HepG2 (cell line): ENCODE data around the gene SMPX. TPM values are rescaled to one million over a fixed set of nuclear protein-coding genes. Genes with fewer than 3 reads are reported as not detected.

Source experiments
- ATAC-seq: fragments of 200-7000 bp; cut with Tn5 transposase; 3 replicates; pipeline ENCODE4 v1.9.1; 2020; ENCODE audit warnings: mild to moderate bottlenecking, moderate library complexity
- BruUV-seq: library from RNA; stranded (reverse); fragments of 400-500 nt; replicated peaks from 2 replicates; lab custom pipeline; 2021; lab: Mats Ljungman, UMichigan
- CTCF ChIA-PET: fragments of 300-600 bp; formaldehyde crosslinking; extraction: SDS; loops from one replicate; lab custom pipeline; 2021; ENCODE audit warnings: low total read pairs, inconsistent platforms, low intra/inter-chr PET ratio; lab: Yijun Ruan, JAX
- POLR2A ChIA-PET: fragments of 350-600 bp; sonication (Branson Sonifier 250); formaldehyde crosslinking; loops from one replicate; lab custom pipeline; 2020; ENCODE audit warnings: antibody characterized with exemption, inconsistent platforms; lab: Yijun Ruan, JAX
- DNase-seq: peaks from one replicate; pipeline ENCODE4 v3.0.0-alpha.2; 2015; ENCODE audit warnings: low spot score
- FAIRE-seq: peaks from 3 replicates; lab custom pipeline; 2011; peaks lifted over from hg19 to GRCh38; lab: Jason Lieb, UNC
- H2AFZ ChIP-seq: one replicate; pipeline ENCODE4 v1.6.1; 2011; ENCODE audit warnings: low read length, inconsistent platforms
- H3K27ac ChIP-seq: fragments of 300-600 bp; 3 replicates; pipeline ENCODE4 v1.8.0; 2011; ENCODE audit warnings: mixed run types, mild to moderate bottlenecking, mixed read lengths, low read length, inconsistent platforms; ENCODE audit not compliant: insufficient read depth; ENCODE audit errors: extremely low read length
- H3K27me3 ChIP-seq, 2 experiments: fragments of 200-600 bp in 1 of 2; 2 replicates in 1 of 2; 3 replicates in 1 of 2; pipeline versions ENCODE4 v1.6.0 to v1.8.0; 2011; ENCODE audit warnings: low read length in 2 of 2, mild to moderate bottlenecking in 2 of 2, moderate library complexity in 2 of 2, inconsistent platforms in 1 of 2; ENCODE audit not compliant: insufficient read depth in 2 of 2, control insufficient read depth in 1 of 2
- H3K36me3 ChIP-seq, 2 experiments: fragments of 200-600 bp in 1 of 2; replicated peaks in 1 of 2; 2 replicates in 1 of 2; 3 replicates in 1 of 2; pipeline versions ENCODE4 v1.5.1 to v1.8.0; 2011; ENCODE audit warnings: low read length in 2 of 2, inconsistent platforms in 1 of 2; ENCODE audit not compliant: insufficient read depth in 2 of 2, control insufficient read depth in 1 of 2
- H3K4me1 ChIP-seq: 2 replicates; pipeline ENCODE4 v1.5.1; 2012; ENCODE audit warnings: low read length, inconsistent platforms; ENCODE audit not compliant: insufficient read depth
- H3K4me2 ChIP-seq: 2 replicates; pipeline ENCODE4 v1.6.0; 2011; ENCODE audit warnings: low read depth, low read length, inconsistent platforms
- H3K4me3 ChIP-seq, 3 experiments: fragments of 200-600 bp in 1 of 3; sonication (generic), shearing (Covaris generic) in 1 of 3; replicated peaks in 1 of 3; 2 replicates each; pipeline ENCODE4 v1.5.1; 2011 to 2016; ENCODE audit warnings: low read length in 3 of 3, inconsistent platforms in 2 of 3, low read depth in 2 of 3, mild to moderate bottlenecking in 2 of 3, control low read depth in 1 of 3, mixed read lengths in 1 of 3; ENCODE audit not compliant: insufficient read depth in 1 of 3
- H3K79me2 ChIP-seq: one replicate; pipeline ENCODE4 v1.6.1; 2011; ENCODE audit warnings: low read length, inconsistent platforms; ENCODE audit not compliant: insufficient read depth
- H3K9ac ChIP-seq: 2 replicates; pipeline ENCODE4 v1.6.0; 2011; ENCODE audit warnings: mild to moderate bottlenecking, low read depth, low read length, inconsistent platforms; ENCODE audit not compliant: insufficient read depth
- H3K9me3 ChIP-seq: 2 replicates; pipeline ENCODE4 v1.5.1; 2012; ENCODE audit warnings: mild to moderate bottlenecking, low read length
- H4K20me1 ChIP-seq: 2 replicates; pipeline ENCODE4 v1.6.0; 2011; ENCODE audit warnings: inconsistent platforms, mild to moderate bottlenecking, low read length, moderate library complexity; ENCODE audit not compliant: insufficient read depth
- CTCF ChIP-seq: sonication (generic); formaldehyde crosslinking; IDR thresholded peaks from 2 replicates; pipeline ENCODE4 v1.5.0; 2020; ENCODE audit warnings: mild to moderate bottlenecking, missing genetic modification reagents, moderate library complexity
- DMAP1 ChIP-seq: IDR thresholded peaks from 2 replicates; pipeline ENCODE4 v1.6.1; 2016
- IRX3 ChIP-seq: sonication (generic); formaldehyde crosslinking; IDR thresholded peaks from 2 replicates; pipeline ENCODE4 v1.8.1; 2023; ENCODE audit warnings: mild to moderate bottlenecking, low read depth, missing genetic modification reagents, borderline replicate concordance
- MXI1 ChIP-seq: IDR thresholded peaks from 3 replicates; pipeline ENCODE4 v1.6.1; 2012; ENCODE audit warnings: low read depth, low read length, inconsistent platforms, borderline replicate concordance
- PAXIP1 ChIP-seq: sonication (generic); formaldehyde crosslinking; conservative IDR thresholded peaks from 2 replicates; pipeline ENCODE4 v1.4.0; 2020; ENCODE audit warnings: mild to moderate bottlenecking, missing genetic modification reagents, moderate library complexity
- PCBP1 ChIP-seq: fragments of 200-400 bp; formaldehyde crosslinking; IDR thresholded peaks from 2 replicates; pipeline ENCODE4 v1.6.1; 2017; ENCODE audit warnings: mild to moderate bottlenecking, low read depth, low read length, borderline replicate concordance
- SUZ12 ChIP-seq: fragments of 150-350 bp; IDR thresholded peaks from 2 replicates; pipeline ENCODE4 v1.6.1; 2014; ENCODE audit warnings: low read depth, low read length
- TBL1XR1 ChIP-seq: fragments of 150-350 bp; IDR thresholded peaks from 2 replicates; pipeline ENCODE4 v1.6.1; 2014; ENCODE audit warnings: borderline replicate concordance, low read length; ENCODE audit not compliant: partially characterized antibody
- ZNF256 ChIP-seq: sonication (generic); formaldehyde crosslinking; conservative IDR thresholded peaks from 2 replicates; pipeline ENCODE4 v1.4.0; 2020; ENCODE audit warnings: missing genetic modification reagents
- ZNF550 ChIP-seq: sonication (generic); formaldehyde crosslinking; IDR thresholded peaks from 2 replicates; pipeline ENCODE4 v1.4.0; 2020; ENCODE audit warnings: mild to moderate bottlenecking, missing genetic modification reagents, borderline replicate concordance
- ZNF780A ChIP-seq: sonication (generic); formaldehyde crosslinking; IDR thresholded peaks from 2 replicates; pipeline ENCODE4 v1.8.0; 2022; ENCODE audit warnings: mild to moderate bottlenecking, missing genetic modification reagents, moderate library complexity
- ZNF816 ChIP-seq: sonication (generic); formaldehyde crosslinking; IDR thresholded peaks from 2 replicates; pipeline ENCODE4 v1.8.0; 2022; ENCODE audit warnings: missing genetic modification reagents, mild to moderate bottlenecking, borderline replicate concordance
- WGBS: methylation state at CpG from one replicate; pipeline ENCODE4 v1.1.6; 2017; ENCODE audit warnings: low lambda C conversion rate; 5-methylcytosine and 5-hydroxymethylcytosine counted together
- in situ Hi-C: cut with HindIII; loops from 2 replicates; pipeline ENCODE4 v1.10.0; 2017; ENCODE audit warnings: low pct_unique_long_range_greater_than_20kb; ENCODE audit not compliant: extremely low pct_ligation_motif_present
- intact Hi-C: fragments of 100-400 bp; cut with micrococcal nuclease; formaldehyde crosslinking; loops from one replicate; pipeline ENCODE4 v1.10.0; 2022; ENCODE audit not compliant: unreplicated experiment
- polyA plus RNA-seq, 8 experiments: library from polyadenylated mRNA; depleted of rRNA in 3 of 8; stranded (reverse) in 7 of 8; unstranded in 1 of 8; fragments of >200 nt; fragmentation: Illumina TruSeq in 4 of 8; extraction: Trizol in 4 of 8; gene quantifications; 2 replicates each; pipeline versions ENCODE4 v1.2.1 to v1.2.3, GENCODE V29; 2011 to 2016; ENCODE audit warnings: low read depth in 4 of 8, missing spikeins in 1 of 8, mixed read lengths in 1 of 8; ENCODE audit not compliant: insufficient read depth in 1 of 8
- total RNA-seq, 5 experiments: library from RNA; depleted of rRNA; stranded (reverse); fragments of >200 nt; fragmentation: Illumina TruSeq; extraction: Trizol; gene quantifications; 2 replicates each; pipeline ENCODE4 v1.2.3, GENCODE V29; 2016; ENCODE audit warnings: low read depth in 1 of 5
- TF ChIP-seq, protein P1 (sequence below): IDR thresholded peaks from 2 replicates; pipeline ENCODE4 v1.6.1; 2012; ENCODE audit warnings: low read length, improper control_type of control experiment

SMPX gene
- total and polyA plus RNA-seq, 2 of the 13 experiments (the other 11 are each of a cell fraction or from before 2014, with no cell fraction given) = 0.95 to 1.8 TPM

- no peak for TF ChIP-seq CTCF (CRISPR knock-in tag)
- no peak for TF ChIP-seq PAXIP1 (CRISPR knock-in tag)
- TF ChIP-seq, all 625 proteins: peak for 0
These were observed 82.0 kb downstream of the SMPX start (continued) for GRCh38 chrX:21675931-21676330.

GRCh38 chrX:21674430-21675186 lies 83.3 kb downstream of the SMPX start:
- Histone ChIP-seq H3K36me3 (no peaks in the 10 kb centered on the region), H4K20me1 (no peaks in the 10 kb centered on the region), H3K9ac (no peak overlapping the region), H3K27me3 (no peaks in the 10 kb centered on the region), H3K4me2 (no peak overlapping the region), H2AFZ (no peak overlapping the region), H3K4me1 (no peaks in the 10 kb centered on the region), H3K79me2 (no peaks in the 10 kb centered on the region), H3K9me3 (no peaks in the 10 kb centered on the region), H3K4me3 (no peak overlapping the region), H3K27ac (no peak overlapping the region)
- CTCF ChIA-PET = no interaction called here
- in situ Hi-C loops (no loop called here), intact Hi-C loops (no loop called here)
- no peak for ATAC-seq
- no peak for FAIRE-seq
- BruUV-seq = no TSS peak
- WGBS = 0% methylated on average over 2 of the region's 4 CpGs
- no peak for DNase-seq
- POLR2A ChIA-PET = no interaction called here
- TF ChIP-seq, protein P1, sequence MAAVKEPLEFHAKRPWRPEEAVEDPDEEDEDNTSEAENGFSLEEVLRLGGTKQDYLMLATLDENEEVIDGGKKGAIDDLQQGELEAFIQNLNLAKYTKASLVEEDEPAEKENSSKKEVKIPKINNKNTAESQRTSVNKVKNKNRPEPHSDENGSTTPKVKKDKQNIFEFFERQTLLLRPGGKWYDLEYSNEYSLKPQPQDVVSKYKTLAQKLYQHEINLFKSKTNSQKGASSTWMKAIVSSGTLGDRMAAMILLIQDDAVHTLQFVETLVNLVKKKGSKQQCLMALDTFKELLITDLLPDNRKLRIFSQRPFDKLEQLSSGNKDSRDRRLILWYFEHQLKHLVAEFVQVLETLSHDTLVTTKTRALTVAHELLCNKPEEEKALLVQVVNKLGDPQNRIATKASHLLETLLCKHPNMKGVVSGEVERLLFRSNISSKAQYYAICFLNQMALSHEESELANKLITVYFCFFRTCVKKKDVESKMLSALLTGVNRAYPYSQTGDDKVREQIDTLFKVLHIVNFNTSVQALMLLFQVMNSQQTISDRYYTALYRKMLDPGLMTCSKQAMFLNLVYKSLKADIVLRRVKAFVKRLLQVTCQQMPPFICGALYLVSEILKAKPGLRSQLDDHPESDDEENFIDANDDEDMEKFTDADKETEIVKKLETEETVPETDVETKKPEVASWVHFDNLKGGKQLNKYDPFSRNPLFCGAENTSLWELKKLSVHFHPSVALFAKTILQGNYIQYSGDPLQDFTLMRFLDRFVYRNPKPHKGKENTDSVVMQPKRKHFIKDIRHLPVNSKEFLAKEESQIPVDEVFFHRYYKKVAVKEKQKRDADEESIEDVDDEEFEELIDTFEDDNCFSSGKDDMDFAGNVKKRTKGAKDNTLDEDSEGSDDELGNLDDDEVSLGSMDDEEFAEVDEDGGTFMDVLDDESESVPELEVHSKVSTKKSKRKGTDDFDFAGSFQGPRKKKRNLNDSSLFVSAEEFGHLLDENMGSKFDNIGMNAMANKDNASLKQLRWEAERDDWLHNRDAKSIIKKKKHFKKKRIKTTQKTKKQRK = no peak
- no peak for TF ChIP-seq SUZ12
- TF ChIP-seq PCBP1 = no peak
- TF ChIP-seq ZNF816 = no peak
- no peak for TF ChIP-seq ZNF550 (CRISPR knock-in tag)
- TF ChIP-seq ZNF256 (CRISPR knock-in tag) = no peak
- no peak for TF ChIP-seq MXI1
- TF ChIP-seq IRX3 = no peak
- no peak for TF ChIP-seq TBL1XR1
- no peak for TF ChIP-seq DMAP1 (CRISPR knock-in tag)
- TF ChIP-seq ZNF780A (CRISPR knock-in tag) = no peak
